Loucy (cell line): ENCODE measurements around the gene GJC1.
"Not testable (repeated sequence)": the region's sequence is repeated elsewhere in the genome, so short reads cannot be mapped to it uniquely, and the experiment has no call there.

Experiments used
- H2AFZ ChIP-seq: fragments of 200-600 bp; sonication (generic); 2 replicates; pipeline ENCODE4 v1.6.0; 2016; ENCODE audit warnings: antibody characterized with exemption, mild to moderate bottlenecking, low read length, moderate library complexity
- H3F3A ChIP-seq: fragments of 200-600 bp; 2 replicates; pipeline ENCODE4 v1.6.0; 2016; ENCODE audit warnings: antibody characterized with exemption, low read depth, mild to moderate bottlenecking
- H3K27me3 ChIP-seq: fragments of 200-600 bp; sonication (generic); 2 replicates; pipeline ENCODE4 v1.6.1; 2014; ENCODE audit warnings: low read length, mild to moderate bottlenecking; ENCODE audit not compliant: insufficient read depth, poor library complexity, severe bottlenecking
- H3K36me3 ChIP-seq: fragments of 200-600 bp; sonication (generic); 2 replicates; pipeline ENCODE4 v1.6.1; 2016; ENCODE audit warnings: low read length; ENCODE audit not compliant: insufficient read depth
- H3K4me1 ChIP-seq: fragments of 200-600 bp; sonication (generic); 2 replicates; pipeline ENCODE4 v1.5.1; 2014; ENCODE audit warnings: low read length, mild to moderate bottlenecking; ENCODE audit not compliant: insufficient read depth, poor library complexity, severe bottlenecking
- H3K4me2 ChIP-seq: fragments of 200-600 bp; sonication (generic); 2 replicates; pipeline ENCODE4 v1.6.0; 2014; ENCODE audit warnings: antibody characterized with exemption, low read length, low read depth, mild to moderate bottlenecking; ENCODE audit not compliant: poor library complexity, severe bottlenecking
- H3K4me3 ChIP-seq: fragments of 200-600 bp; sonication (generic); 2 replicates; pipeline ENCODE4 v1.5.1; 2014; ENCODE audit warnings: low read length, mild to moderate bottlenecking, mixed read lengths; ENCODE audit not compliant: poor library complexity, severe bottlenecking
- H3K79me2 ChIP-seq: fragments of 200-600 bp; sonication (generic); 2 replicates; pipeline ENCODE4 v1.6.1; 2014; ENCODE audit warnings: low read length; ENCODE audit not compliant: insufficient read depth
- H3K9ac ChIP-seq: fragments of 200-600 bp; sonication (generic); 2 replicates; pipeline ENCODE4 v1.6.0; 2014; ENCODE audit warnings: mild to moderate bottlenecking, low read depth, low read length, moderate library complexity; ENCODE audit not compliant: poor library complexity, severe bottlenecking
- H3K9me2 ChIP-seq: fragments of 200-600 bp; sonication (generic); replicated peaks from 2 replicates; pipeline ENCODE4 v1.6.1; 2016; ENCODE audit warnings: low read depth, low read length, mixed read lengths
- H3K9me3 ChIP-seq: fragments of 200-600 bp; sonication (generic); 2 replicates; pipeline ENCODE4 v1.6.1; 2014; ENCODE audit warnings: mild to moderate bottlenecking, antibody characterized with exemption, low read length, low read depth; ENCODE audit not compliant: insufficient read depth
- H4K20me1 ChIP-seq: fragments of 200-600 bp; sonication (generic); 2 replicates; pipeline ENCODE4 v1.6.0; 2014; ENCODE audit warnings: antibody characterized with exemption, low read length, mild to moderate bottlenecking; ENCODE audit not compliant: insufficient read depth, poor library complexity, severe bottlenecking
- EZH2phosphoT487 ChIP-seq: fragments of 200-600 bp; IDR thresholded peaks from 2 replicates; pipeline ENCODE4 v1.6.1; 2018; ENCODE audit warnings: antibody characterized with exemption, mild to moderate bottlenecking, moderate library complexity, borderline replicate concordance
- TF ChIP-seq, protein P1 (sequence below): fragments of 200-600 bp; sonication (generic); conservative IDR thresholded peaks from 2 replicates; pipeline ENCODE4 v1.5.1; 2014; ENCODE audit warnings: mild to moderate bottlenecking, antibody characterized with exemption, low read length

GJC1 gene

DNA sequence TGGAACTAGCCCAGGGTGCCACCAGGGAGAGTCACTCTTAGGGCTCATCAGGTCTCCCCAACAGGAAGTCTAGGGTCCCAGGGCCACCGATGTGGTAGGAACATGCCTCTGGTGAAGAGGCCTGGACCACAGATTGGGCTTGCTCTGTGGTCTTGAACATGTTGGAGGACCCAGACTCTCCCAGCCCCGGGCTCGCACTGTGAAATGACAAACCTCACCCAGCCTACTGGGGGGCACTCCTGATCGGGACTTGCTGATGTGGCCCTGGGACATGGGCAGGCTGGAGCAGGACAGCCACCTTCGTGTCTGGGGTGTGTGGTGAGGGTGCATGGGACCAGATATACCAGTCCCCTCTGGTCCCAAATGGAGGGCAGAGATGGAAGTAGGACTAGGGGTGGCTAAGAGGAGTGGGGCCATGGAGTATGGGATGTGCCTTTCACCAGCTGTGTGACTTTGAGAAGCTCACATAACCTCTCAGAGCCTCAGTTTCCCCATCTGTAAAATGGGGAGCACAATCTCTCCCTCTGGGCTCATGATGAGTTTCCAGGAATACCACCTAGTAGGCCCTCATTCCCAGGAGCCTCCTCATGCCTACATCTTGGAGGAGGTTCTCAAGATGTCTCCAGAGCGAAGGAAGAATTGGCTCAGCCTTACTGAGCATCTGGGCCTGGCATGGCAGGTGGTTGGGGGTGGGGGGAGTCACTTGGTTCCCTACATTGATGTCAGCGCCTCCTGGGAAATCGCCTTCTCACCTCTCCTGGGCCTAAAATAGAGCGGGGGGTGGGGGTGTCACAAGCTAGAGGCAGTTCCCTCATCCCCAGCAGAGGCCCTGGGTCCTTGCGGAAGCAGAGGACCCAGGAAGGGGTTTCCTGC is 72.8 kb downstream of the GJC1 start:
- Histone ChIP-seq H3K27me3 (no peaks in the 10 kb centered on the region), H2AFZ (no peak overlapping the region), H3K4me1 (peaks cover 8% of the 10 kb centered on the region), H3K9me3 (no peaks in the 10 kb centered on the region), H3K4me3 (no peak overlapping the region), H3K9me2 (no peaks in the 10 kb centered on the region), H4K20me1 (no peaks in the 10 kb centered on the region), H3K9ac (no peak overlapping the region), H3K4me2 (no peak overlapping the region), H3K36me3 (no peaks in the 10 kb centered on the region), H3F3A (no peaks in the 10 kb centered on the region), H3K79me2 (no peaks in the 10 kb centered on the region)
- TF ChIP-seq EZH2phosphoT487: no peak
- TF ChIP-seq, protein P1, sequence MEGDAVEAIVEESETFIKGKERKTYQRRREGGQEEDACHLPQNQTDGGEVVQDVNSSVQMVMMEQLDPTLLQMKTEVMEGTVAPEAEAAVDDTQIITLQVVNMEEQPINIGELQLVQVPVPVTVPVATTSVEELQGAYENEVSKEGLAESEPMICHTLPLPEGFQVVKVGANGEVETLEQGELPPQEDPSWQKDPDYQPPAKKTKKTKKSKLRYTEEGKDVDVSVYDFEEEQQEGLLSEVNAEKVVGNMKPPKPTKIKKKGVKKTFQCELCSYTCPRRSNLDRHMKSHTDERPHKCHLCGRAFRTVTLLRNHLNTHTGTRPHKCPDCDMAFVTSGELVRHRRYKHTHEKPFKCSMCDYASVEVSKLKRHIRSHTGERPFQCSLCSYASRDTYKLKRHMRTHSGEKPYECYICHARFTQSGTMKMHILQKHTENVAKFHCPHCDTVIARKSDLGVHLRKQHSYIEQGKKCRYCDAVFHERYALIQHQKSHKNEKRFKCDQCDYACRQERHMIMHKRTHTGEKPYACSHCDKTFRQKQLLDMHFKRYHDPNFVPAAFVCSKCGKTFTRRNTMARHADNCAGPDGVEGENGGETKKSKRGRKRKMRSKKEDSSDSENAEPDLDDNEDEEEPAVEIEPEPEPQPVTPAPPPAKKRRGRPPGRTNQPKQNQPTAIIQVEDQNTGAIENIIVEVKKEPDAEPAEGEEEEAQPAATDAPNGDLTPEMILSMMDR: no peak

DNA sequence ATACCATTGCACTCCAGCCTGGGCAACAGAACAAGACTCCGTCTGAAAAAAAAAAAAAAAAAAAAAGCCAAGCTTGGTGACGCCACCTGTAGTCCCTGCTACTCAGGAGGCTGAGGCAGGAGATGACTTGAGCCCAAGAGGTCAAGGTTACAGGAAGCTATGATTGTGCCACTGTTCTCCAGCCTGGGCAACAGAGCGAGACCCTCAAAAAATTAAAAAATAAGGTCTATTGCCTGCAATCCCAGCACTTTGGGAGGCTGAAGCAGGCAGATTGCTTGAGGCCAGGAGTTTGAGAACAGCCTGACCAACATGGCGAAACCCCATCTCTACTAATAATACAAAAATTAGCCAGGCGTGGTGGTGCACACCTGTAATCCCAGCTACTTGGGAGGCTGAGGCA is 74.9 kb downstream of the GJC1 start:
- H3F3A ChIP-seq, H3K27me3 ChIP-seq, H3K9ac ChIP-seq, H4K20me1 ChIP-seq, H3K4me3 ChIP-seq, H3K79me2 ChIP-seq, H2AFZ ChIP-seq, H3K9me2 ChIP-seq, H3K4me2 ChIP-seq, H3K9me3 ChIP-seq, H3K4me1 ChIP-seq: not testable (repeated sequence)
- H3K36me3 ChIP-seq: peaks cover 14% of the 10 kb centered on the region; the same call in 1 of the 2 replicates

DNA sequence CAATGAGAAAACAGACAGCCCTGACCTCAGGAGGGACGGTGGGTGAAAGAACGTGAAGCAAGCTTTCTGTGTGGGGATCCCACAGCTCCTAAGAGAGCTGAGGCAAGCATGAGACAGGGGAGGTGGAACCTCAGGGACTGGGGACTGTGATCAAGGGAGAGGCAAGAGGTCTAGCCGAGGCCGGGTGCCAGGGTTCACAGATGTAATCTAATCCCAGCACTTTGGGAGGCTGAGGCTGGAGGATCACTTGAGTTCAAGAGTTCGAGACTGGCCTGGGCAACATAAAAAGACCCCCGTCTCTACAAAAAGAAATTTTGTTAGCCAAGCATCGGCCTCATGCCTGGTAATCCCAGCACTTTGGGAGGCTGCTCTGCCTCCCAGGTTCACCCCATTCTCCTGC is 75.8 kb downstream of the GJC1 start:
- H3K4me3 ChIP-seq: no peak overlapping the region
- peaks cover under 1% of the 10 kb centered on the region for H3K4me1 ChIP-seq
- H3K36me3 ChIP-seq: peaks cover 19% of the 10 kb centered on the region; the same call in 1 of the 2 replicates
- no peaks in the 10 kb centered on the region for H3F3A ChIP-seq
- no peaks in the 10 kb centered on the region for H3K27me3 ChIP-seq
- H2AFZ ChIP-seq: no peak overlapping the region
- H3K9me3 ChIP-seq: no peaks in the 10 kb centered on the region
- H3K4me2 ChIP-seq: no peak overlapping the region
- H3K79me2 ChIP-seq: no peaks in the 10 kb centered on the region
- H4K20me1 ChIP-seq: no peaks in the 10 kb centered on the region
- no peak for TF ChIP-seq EZH2phosphoT487
- TF ChIP-seq, protein P1: no peak
- no peaks in the 10 kb centered on the region for H3K9me2 ChIP-seq
- no peak overlapping the region for H3K9ac ChIP-seq
